Measurements from ENCODE around the gene STAB2.
A peak's percentile ranks its signal among the peaks of the same experiment; 100 is the strongest.
"Not testable (repeated sequence)": the region's sequence is repeated elsewhere in the genome, so short reads cannot be mapped to it uniquely, and the experiment has no call there.

Gene STAB2

DNA sequence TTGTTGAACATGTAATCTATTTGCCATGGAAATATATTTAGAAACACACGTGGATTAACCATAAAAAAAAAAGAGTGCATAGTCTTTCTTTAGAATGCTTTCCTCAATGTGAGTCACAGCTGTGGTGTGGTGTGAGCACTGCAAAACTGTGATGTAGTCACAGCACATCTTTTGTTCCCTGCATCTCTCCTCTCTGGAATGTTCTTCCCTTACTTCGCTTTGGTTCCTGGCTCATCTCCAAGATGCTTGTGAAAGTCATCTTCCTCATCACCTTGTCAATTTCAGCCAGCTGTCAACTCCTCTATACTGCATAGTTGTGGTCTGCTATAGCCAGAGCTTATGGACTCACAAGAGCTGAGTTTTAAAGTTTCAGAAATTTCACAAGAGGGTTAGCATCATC is 60.2 kb downstream of the STAB2 start:
- FAIRE-seq (no peak), DNase-seq (ENCODE audit: insufficient read length, low spot score) (no peak)

DNA sequence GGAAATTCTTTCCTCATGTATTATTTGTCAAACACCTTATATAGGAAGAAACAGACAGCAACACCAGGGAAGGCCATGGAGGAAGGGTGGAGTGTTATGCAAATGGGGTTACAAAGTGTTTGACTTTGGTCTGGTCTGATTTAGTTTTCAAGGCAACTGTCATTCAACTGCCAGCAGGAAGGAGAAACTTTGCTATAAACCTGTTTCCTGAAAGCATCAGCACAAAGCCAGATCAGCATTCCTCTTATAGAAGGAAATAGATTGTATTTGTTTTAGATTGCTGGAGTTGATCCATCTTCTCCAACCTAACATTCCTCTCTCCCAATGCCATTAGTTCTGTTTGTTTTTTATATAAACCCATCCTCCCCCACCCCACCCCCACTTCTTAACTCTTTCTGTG is 65.7 kb downstream of the STAB2 start:
- FAIRE-seq (no peak), DNase-seq (ENCODE audit: insufficient read length, low spot score) (no peak)

DNA sequence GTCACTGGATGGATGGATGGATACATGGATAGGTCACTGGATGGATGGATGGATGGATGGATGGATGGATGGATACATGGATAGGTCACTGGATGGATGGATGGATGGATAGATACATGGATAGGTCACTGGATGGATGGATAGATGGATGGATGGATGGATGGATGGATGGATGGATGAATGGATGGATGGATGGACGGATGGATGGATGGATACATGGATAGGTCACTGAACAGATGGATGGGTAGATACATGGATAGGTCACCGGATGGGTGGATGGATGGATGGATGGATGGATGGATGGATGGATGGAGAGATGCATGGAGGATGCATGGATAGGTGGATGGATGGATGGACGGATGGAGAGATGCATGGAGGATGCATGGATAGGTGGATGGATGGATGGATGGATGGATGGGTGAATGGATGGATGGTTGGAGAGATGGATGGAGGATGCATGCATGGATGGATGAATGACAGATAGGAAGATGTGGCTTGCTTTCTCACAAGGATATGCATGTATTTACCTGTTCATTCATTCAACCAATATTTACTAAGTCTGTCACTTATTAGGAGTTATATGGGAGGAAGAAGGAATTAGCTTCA is 66.6 kb downstream of the STAB2 start:
- not testable (repeated sequence) for DNase-seq (ENCODE audit: insufficient read length, low spot score)
- FAIRE-seq = peak; percentile 42

DNA sequence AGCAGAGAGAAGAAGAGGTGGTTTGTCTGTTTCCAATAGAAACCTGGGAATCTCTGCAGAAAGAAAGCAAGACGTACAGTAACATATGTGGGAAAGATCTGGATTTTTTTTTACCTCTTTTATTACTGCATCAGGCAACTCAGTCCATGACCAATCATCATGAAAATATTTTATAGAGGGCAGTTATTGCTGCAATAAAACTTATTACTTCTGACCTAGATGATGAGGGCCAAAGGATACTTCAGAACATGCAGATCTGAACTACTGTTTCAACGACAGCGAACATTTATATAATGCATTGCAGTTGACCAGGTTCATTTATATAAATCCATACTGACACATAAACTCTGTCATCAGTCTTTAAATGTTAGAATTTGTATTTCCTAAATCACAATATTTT is 67.7 kb downstream of the STAB2 start:
- no peak for FAIRE-seq

DNA sequence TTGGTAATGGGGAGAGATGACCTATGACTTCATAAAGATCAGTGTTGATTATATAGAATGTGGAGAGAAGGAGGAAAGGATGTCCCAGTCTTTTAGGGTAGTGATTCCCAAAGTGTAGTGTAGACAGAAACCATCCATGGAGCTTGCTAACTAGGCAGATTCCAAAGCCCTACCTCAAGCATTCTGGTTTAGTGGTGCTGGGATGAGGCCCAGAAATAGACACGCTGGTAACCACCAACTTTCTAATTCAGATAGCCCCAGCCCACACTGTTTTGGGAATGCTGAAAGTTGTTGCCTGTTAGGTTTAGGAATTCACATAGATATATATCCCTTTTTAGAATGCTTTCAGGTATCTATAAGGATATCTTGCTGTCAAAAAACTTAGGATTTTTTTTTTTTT is 69.2 kb downstream of the STAB2 start:
- no peak for DNase-seq (ENCODE audit: insufficient read length, low spot score)

More for the DNA sequence above, 67.7 kb downstream of the STAB2 start:
- DNase-seq (ENCODE audit: insufficient read length, low spot score) = no peak

DNA sequence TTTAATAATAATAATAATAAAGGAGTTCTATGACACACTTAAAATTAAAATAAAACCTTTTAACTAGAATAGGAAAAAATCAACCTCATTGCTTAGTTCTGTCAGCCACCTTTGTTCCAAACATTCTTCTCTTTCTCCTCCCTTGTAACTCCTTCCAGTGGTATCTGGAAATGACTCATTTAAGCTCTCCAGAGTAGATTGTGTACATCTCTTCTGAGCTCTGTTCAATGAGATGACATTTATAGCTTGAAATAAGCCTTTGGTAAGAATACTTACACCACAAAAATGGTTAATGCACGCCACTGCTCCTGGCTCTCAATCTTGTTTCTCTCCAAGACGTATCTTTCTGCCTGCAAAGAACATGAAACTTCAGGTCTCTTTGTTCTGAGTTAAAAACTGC is 70.3 kb downstream of the STAB2 start:
- FAIRE-seq (no peak), DNase-seq (ENCODE audit: insufficient read length, low spot score) (no peak)

More for the DNA sequence above, 69.2 kb downstream of the STAB2 start:
- FAIRE-seq = no peak

DNA sequence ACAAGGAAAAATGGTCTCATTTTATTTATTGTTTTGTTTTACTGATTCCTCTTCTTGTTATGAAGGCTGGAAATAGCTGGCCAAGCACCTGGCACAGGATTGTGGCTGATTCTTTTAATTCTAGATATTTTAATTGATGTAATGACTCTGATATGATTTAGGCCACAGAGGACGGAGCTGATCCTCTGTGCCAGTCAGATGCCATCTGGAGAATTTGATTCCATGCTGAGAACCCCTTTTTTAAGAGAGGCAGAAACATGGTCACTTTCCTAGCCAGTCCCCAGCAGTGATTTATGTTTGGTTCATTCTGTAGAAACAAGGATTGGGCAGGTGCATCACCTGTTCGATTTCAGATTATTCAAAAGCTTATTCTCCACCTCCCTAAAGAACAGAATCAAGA is 77.6 kb downstream of the STAB2 start:
- FAIRE-seq (no peak), DNase-seq (ENCODE audit: insufficient read length, low spot score) (no peak)

DNA sequence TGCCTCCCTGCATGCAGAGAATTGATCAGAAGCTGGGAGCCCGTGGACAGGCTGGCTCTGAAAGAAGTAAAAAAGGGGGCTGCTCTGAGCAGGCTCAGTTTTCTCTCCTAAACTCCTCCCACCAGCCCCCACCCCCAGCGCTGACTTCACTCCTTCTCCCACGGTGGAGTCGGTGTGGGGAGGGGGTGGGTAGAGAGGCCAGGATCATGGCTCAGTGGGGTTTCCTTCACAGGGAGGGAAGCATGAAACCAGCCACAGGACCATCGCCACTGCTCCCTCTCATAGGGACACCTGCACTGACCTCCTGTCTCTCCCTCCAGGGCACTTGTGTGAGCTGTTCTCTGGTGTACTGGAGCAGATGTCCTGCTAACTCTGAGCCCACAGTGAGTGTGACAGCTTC is 78.9 kb downstream of the STAB2 start:
- DNase-seq (ENCODE audit: insufficient read length, low spot score) (no peak), FAIRE-seq (no peak)

DNA sequence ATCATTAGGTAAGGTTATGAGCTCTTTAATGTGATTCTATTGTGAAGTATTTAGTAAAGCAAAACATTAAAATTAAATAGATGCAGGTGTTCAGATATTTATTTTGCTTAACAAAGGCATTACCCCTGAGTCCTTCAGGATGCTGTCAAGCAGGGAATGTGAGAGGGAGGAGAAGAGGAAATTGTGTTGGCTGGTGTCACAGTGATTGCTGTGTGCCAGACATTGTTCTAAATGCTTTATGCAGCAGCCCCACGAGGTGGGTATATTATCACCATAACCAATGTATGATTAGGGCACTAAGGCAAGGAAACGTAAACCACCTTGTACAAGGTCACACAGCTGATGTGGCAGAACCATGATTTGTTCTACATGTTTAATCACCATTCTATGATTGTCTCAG is 80.1 kb downstream of the STAB2 start:
- FAIRE-seq (no peak), DNase-seq (ENCODE audit: insufficient read length, low spot score) (no peak)

DNA sequence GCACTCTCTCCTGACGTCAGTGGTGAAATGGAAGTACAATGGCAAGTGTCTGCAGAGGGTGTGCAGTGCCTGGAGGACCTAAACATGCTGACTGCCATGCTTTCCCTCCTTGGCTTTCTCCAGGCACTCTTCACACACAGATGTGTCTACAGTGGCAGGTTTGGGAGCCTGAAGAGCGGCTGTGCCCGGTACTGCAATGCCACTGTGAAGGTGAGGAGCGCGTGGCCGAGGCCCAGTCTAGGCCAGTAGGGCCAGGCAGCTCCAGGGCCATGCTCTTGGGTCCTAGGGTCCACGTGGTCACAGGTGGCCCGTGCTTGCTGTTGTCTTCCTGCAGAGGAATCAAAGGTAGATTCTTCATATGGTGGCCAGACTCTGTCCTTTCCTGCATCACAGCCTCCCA is 81.4 kb downstream of the STAB2 start:
- FAIRE-seq = no peak
- DNase-seq (ENCODE audit: insufficient read length, low spot score) = no peak

DNA sequence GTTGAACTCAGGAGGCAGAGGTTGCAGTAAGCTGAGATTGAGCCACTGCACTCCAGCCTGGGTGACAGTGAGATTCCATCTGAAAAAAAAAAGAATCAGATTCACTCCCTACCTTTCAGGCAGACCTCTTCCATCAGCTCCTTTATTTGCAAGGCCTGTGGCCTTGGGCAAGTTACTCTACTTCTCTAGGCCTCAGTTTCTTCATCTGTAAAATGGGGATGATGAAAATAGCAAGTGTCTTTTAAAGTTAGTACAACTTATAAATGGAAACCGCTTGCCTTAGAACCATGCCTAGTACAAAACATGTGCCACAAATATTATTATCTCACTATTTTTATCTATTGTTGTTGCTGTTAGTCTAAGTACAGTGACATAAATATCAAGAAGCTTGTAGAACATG is 84.3 kb downstream of the STAB2 start:
- DNase-seq (ENCODE audit: insufficient read length, low spot score) (no peak), FAIRE-seq (no peak)

DNA sequence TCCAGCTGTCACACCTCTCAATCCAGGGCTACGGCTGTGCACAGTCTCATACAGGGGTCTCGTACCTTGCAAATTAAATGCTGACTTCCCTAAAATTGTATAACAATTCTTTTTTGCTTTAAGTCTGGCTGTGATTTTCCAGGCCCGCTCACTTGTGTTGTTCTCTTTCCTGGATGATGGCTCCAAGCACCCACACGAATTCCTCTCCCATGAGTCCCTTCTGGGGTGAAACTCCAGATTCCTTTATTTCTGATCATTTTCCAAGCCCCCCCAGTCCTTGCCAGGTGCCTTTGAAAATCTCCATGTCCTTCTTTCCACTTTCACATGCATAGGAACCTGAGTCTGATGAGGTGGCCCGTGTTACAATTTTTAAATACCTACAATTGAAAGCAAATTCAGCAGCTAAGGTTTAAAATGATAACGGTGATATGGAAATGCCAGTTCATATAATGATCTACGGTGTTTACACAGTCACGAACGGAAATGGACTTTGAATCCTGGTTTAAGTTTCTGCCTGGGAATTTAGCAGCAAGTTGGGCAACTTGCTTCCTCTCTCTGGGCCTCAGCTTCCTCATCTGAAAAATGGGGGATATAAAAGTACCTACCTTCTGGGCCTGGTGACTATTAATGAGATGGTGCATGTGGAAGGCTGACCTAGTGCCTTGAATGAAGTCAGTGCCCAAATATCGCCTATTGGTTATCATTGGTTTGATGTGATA is 85.5 kb downstream of the STAB2 start:
- DNase-seq (ENCODE audit: insufficient read length, low spot score) (no peak), FAIRE-seq (no peak)

DNA sequence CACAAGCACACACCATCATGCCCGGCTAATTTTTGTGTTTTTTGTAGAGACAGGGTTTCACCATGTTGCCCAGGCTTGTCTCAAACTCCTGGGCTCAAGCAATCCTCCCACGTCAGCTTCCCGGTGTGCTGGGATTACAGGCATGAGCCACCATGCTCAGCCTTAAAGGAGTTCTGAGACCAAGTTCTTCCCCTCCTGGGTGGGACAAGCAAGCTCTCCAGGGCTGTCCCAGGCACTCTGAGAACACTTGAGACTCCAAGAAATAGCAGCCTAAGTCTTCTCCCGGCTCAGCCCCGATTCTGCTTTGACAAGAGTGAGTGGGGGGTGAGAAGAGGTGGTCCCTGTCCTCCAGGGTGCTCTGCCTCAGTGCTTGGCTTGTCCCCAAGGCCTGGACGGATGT is 86.4 kb downstream of the STAB2 start:
- FAIRE-seq (no peak), DNase-seq (ENCODE audit: insufficient read length, low spot score) (no peak)

DNA sequence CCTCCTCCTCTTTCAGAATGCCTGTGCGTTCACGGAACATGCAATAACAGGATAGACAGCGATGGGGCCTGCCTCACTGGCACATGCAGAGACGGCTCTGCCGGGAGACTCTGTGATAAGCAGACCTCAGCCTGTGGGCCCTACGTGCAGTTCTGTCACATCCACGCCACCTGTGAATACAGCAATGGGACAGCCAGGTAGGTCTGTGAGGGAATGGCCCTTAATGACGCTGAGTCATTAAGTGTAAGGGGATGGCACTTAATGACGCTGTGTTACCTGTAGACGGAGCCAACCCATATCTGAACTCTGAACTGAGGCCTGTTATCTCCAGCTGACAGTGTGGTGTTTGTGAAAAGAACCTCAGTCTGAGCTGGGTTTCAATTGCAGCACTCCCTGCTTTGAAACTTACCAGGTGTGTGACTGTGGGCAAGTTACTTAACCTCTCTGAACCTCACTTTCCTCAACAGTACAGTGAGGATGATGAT is 86.9 kb downstream of the STAB2 start:
- DNase-seq (ENCODE audit: insufficient read length, low spot score) = no peak
- FAIRE-seq = no peak

DNA sequence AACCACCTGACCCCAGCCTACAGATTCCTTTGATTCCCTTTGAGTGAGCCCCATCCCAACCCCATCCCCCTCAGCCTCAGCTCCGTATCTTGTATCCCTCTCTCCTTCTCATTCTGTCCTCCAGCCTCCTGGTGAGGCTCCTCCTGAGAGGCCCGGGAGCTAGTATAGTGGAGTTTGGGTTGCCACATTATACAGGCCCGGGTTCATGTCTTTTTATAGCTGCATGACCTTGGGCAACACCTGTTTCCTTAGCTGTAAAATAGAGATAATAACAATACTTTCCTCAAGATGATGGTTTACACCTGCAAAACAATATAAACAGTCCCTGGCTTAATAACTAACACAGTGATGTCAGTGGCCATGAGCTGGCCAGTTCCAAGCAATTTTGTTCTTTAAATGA is 89.8 kb downstream of the STAB2 start:
- FAIRE-seq (no peak), DNase-seq (ENCODE audit: insufficient read length, low spot score) (no peak)

DNA sequence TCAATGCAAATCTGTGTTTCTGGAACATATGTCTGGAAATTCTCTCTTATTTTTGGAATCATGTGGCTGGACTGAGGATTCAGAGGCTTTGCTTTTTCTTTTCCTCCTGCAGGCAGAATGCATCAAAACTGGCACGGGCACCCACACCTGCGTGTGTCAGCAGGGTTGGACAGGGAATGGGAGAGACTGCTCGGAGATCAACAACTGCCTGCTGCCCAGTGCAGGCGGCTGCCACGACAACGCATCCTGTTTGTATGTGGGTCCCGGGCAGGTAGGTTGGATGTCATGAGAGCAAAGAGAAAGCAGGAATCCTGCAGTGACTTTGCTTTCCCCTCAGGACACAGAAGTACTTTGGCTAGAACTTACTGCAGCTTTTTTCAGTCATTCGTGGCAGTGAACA is 90.3 kb downstream of the STAB2 start:
- DNase-seq (ENCODE audit: insufficient read length, low spot score) = no peak
- no peak for FAIRE-seq

DNA sequence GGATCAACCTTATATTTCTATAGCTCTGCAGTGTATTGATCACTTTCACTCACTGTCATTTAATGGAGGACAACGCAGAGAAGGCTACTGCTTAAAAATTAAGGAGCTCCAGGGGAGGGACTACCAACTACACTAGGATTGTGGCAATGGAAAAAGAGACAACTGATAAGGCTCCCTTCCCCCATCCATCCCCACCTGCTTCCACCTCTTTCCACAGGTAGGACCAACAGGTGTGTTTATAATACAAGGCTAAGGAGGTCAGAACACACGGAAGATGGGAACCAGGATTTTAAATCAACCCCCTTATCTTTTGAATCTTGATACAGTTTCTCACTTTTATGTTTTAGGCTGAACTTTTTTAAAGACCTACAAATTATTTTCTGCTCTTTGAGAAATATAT is 90.8 kb downstream of the STAB2 start:
- FAIRE-seq (no peak), DNase-seq (ENCODE audit: insufficient read length, low spot score) (no peak)

DNA sequence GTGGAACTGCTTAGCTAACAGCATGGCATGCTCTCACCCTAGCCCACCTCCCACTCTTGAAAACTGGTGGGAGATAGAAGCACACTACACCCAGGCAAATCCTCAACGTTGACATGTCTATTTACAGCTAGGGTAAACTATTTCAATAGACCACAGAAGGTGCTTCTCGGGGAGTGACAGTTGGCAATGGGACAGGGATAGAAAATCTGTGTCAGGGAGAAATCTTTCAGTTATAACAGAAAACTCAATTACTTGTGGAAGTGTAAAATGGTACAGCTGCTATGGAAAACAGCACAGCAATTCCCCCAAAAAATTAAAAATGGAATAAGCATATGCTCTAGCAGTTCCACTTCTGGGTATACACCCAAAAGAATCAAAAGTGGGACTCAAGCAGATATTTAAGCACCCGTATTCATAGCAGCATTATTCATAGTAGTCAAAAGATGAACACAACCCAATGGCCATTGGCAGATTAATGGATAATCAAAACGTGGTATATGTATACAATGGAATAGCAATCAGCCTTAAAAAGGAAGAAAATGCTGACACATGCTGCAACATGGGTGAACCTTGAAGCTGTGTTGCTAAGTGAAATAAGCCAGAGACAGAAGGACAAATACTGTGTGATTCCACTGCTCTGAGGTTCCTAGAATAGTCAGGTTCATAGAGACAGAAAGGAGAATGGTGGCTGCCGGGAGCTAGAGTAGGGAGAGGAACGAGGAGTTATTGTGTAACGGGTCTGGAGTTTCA is 92.5 kb downstream of the STAB2 start:
- FAIRE-seq (no peak), DNase-seq (ENCODE audit: insufficient read length, low spot score) (no peak)

DNA sequence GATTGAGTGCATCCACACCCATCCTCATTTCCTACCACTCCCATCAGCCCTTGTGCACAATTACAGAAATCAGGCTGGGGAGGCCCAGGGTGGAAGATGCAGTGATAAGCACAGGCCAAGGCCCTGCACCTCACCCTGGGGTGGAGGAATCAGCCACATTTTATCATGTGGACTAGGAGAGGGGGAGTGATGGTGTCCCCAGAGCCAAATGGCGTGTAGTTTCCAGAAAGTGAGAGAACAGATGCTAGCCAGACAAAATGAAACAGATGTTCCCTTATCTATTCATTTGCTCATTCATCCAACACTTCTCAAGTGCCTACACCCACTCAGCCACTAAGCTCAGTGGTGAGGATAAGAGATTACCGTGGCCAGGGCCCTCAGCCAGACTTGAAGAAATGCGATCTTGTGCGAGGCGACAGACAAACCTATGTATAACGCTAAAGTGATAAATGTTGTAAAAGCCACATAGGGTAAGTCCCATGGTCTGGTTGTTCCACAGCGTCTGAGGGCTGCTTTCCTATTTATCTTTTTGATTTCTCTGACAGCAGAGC is 93.6 kb downstream of the STAB2 start:
- DNase-seq (ENCODE audit: insufficient read length, low spot score) = no peak
- FAIRE-seq = no peak

DNA sequence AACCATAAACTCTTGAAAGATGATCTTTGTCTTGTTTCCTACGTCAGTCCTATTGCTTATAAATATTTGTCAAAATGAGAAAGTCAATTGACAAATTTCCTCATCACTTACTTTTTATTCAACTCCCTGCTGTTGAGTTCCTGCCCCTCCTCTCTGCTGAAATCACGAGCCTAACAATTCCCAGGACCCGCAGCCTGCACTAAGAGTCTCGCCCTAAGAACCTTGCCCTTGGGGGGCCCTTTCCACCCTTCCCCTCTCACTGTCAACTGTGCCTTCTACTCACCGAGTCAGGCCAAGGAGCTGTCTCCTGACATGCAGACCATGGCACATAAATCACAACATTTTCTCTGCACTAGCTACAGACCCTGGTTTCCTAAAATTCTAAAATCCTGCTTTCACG is 99.0 kb downstream of the STAB2 start:
- FAIRE-seq (no peak), DNase-seq (ENCODE audit: insufficient read length, low spot score) (no peak)

DNA sequence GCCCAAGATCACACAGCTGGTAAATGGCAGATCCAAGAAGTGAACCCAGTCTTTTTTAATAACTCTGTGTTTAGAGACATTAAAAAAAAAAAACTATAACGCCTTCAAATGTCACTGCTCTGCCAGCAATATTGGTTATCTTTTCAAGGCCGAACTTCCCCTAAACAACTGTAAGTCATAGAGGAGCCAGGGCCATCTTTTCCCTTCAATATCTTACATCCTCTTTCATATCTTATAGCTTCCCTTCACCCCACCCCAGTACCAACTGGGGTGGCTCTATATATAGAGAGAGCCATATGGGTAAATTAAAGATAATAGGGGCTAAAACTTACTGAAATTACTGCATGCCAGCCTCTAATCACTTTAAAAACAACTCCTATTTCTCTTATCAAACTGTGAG is 100.2 kb downstream of the STAB2 start:
- DNase-seq (ENCODE audit: insufficient read length, low spot score) = no peak
- FAIRE-seq = no peak
